Body of pancreas (tissue), 4 donors: ENCODE measurements around the gene ANKRD13C. TPM values are rescaled to one million over a fixed set of nuclear protein-coding genes. Genes with fewer than 3 reads are reported as not detected.

Source experiments
- ATAC-seq: fragments of 150-250 bp; one replicate; pipeline ENCODE4 v1.9.1; 2016
- DNase-seq, 4 donors: peaks; one replicate each; pipeline ENCODE4 v3.0.0-alpha.2; 2019
- H3K27ac ChIP-seq, 4 donors: fragments of 200-600 bp; sonication (generic); 1 replicate in 3 of 4; 2 replicates in 1 of 4; pipeline versions ENCODE4 v1.5.1 to v1.6.1; 2016 to 2019; ENCODE audit warnings: mild to moderate bottlenecking in 1 of 4, mixed read lengths in 1 of 4, moderate library complexity in 1 of 4
- H3K27me3 ChIP-seq, 2 donors: fragments of 200-600 bp; sonication (generic); one replicate each; pipeline ENCODE4 v1.6.0; 2016; ENCODE audit warnings: mild to moderate bottlenecking in 1 of 2
- H3K36me3 ChIP-seq, 2 donors: fragments of 200-600 bp; sonication (generic); replicated peaks in 1 of 2; 2 replicates each; pipeline ENCODE4 v1.5.1; 2016; ENCODE audit warnings: low read depth in 2 of 2; ENCODE audit not compliant: insufficient read depth in 1 of 2
- H3K4me1 ChIP-seq: fragments of 200-600 bp; sonication (generic); one replicate; pipeline ENCODE4 v1.6.0; 2016
- H3K4me3 ChIP-seq, 2 donors: fragments of 200-600 bp; sonication (generic); 1 replicate in 1 of 2; 2 replicates in 1 of 2; pipeline ENCODE4 v1.5.1; 2016 to 2019
- H3K9me3 ChIP-seq, 3 donors: fragments of 200-600 bp; sonication (generic); 1 replicate in 2 of 3; 2 replicates in 1 of 3; pipeline ENCODE4 v1.5.1; 2016
- CTCF ChIP-seq, 7 experiments: fragments of 450-650 bp in 4 of 7; fragments of 200-600 bp in 3 of 7; sonication (generic) in 3 of 7; IDR thresholded peaks; one replicate each; pipeline ENCODE4 v1.5.1; 2016 to 2019; ENCODE audit warnings: antibody characterized with exemption in 7 of 7
- POLR2A ChIP-seq, 3 donors: fragments of 450-650 bp; IDR thresholded peaks; one replicate each; pipeline ENCODE4 v1.6.1; 2016; ENCODE audit warnings: antibody characterized with exemption in 3 of 3, mild to moderate bottlenecking in 2 of 3
- WGBS, 2 donors: methylation state at CpG; one replicate each; pipeline ENCODE4 v1.1.5; 2017; 5-methylcytosine and 5-hydroxymethylcytosine counted together
- intact Hi-C: fragments of 100-400 bp; cut with DNase I; formaldehyde crosslinking; loops from one replicate; pipeline ENCODE4 v1.15.1; 2023
- total RNA-seq, 2 donors: library from RNA; depleted of rRNA; stranded (reverse); fragments of >200 nt; gene quantifications; one replicate each; pipeline ENCODE4 v1.1.0, GENCODE V29; 2016

The ANKRD13C gene
- total RNA-seq, 2 donors from 2014 or later, result 13.7 to 21.8 TPM

- peak in 1 of 4 donors; percentile 10 for DNase-seq
- no peaks in the 10 kb centered on the region for H3K27me3 ChIP-seq
- 51 to 61% methylated on average over 5 of the region's 5 CpGs for WGBS, 2 donors
These were observed 5.8 kb upstream of the ANKRD13C start for GRCh38 chr1:70360321-70360720.

GRCh38 chr1:70358921-70359564 is 4.5 kb upstream of the ANKRD13C start:
- DNase-seq (no peak), ATAC-seq (no peak)
- Histone ChIP-seq H3K36me3 (no peaks in the 10 kb centered on the region), H3K9me3 (no peaks in the 10 kb centered on the region), H3K27me3 (no peaks in the 10 kb centered on the region), H3K27ac (no peak overlapping the region), H3K4me1 (peaks cover 8% of the 10 kb centered on the region), H3K4me3 (no peak overlapping the region)
- intact Hi-C loops, result no loop called here
- 88 to 89% methylated on average over 7 of the region's 7 CpGs for WGBS, 2 donors
- TF ChIP-seq POLR2A (IDR thresholded peaks at IDR 0.05) (no peak), CTCF (IDR thresholded peaks at IDR 0.05) (no peak)

More at GRCh38 chr1:70360321-70360720, 5.8 kb upstream of the ANKRD13C start:
- ATAC-seq, result no peak
- no peaks in the 10 kb centered on the region for H3K9me3 ChIP-seq
- H3K27ac ChIP-seq, result no peak overlapping the region
- H3K4me1 ChIP-seq, result peaks cover 7% of the 10 kb centered on the region
- H3K36me3 ChIP-seq, result no peaks in the 10 kb centered on the region
- H3K4me3 ChIP-seq, result no peak overlapping the region
- no peak for TF ChIP-seq CTCF (IDR thresholded peaks at IDR 0.05)
- TF ChIP-seq POLR2A (IDR thresholded peaks at IDR 0.05), result no peak
- intact Hi-C loops, result no loop called here

DNA sequence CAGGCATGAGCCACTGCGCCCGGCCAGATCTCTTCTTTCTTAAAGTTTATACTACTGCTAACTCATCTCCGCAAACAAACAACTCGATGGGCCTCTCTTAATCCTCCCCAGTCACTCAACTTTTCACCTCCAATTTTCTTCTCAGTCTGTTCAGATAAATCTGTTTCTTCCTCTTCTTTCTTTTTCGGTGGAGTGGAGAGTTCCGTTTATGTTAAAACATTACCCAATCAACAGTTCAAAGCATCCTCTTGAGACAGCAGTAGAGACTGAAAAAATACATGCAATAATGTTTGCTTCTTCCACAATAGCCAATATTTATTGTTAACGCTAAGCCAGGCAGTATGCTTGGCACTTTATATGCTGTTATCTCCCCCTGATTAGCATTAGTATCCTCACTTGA is 1.4 kb upstream of the ANKRD13C start:
- Histone ChIP-seq H3K4me1 (peaks cover 26% of the 10 kb centered on the region), H3K36me3 (no peaks in the 10 kb centered on the region), H3K27me3 (no peaks in the 10 kb centered on the region), H3K9me3 (no peaks in the 10 kb centered on the region), H3K27ac (no peak overlapping the region), H3K4me3 (no peak overlapping the region)
- 60 to 70% methylated on average over 7 of the region's 7 CpGs for WGBS, 2 donors
- ATAC-seq, result no peak
- no peak for DNase-seq
- intact Hi-C loops, result no loop called here
- TF ChIP-seq CTCF (IDR thresholded peaks at IDR 0.05) (no peak), POLR2A (IDR thresholded peaks at IDR 0.05) (no peak)

DNA sequence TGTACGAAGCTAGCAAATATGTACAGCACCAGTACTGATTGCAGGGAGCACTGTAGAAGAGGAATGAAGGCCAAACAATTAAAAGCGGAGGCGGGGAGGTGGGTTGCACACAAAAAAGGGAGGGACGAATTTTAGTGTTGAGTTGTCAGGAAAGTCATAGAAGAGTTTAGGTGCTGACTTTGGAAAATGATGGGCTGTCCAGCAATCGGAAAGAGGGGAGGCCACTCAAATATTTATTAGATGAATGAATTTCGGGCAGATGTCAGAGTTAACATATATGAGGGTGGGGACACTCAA is 537 bp upstream of the ANKRD13C start:
- ATAC-seq (no peak), DNase-seq (no peak)
- no peaks in the 10 kb centered on the region for H3K9me3 ChIP-seq
- H3K36me3 ChIP-seq, result no peaks in the 10 kb centered on the region
- TF ChIP-seq POLR2A (IDR thresholded peaks at IDR 0.05) (no peak), CTCF (IDR thresholded peaks at IDR 0.05) (no peak)
- peak overlapping the region; percentile 94 to 96 for H3K4me3 ChIP-seq
- H3K27me3 ChIP-seq, result no peaks in the 10 kb centered on the region
- peak overlapping the region; percentile 74 to 95 (median 90) for H3K27ac ChIP-seq
- H3K4me1 ChIP-seq, result peaks cover 30% of the 10 kb centered on the region
- intact Hi-C loops, result no loop called here
- WGBS, 2 donors, result 44 to 57% methylated on average over 6 of the region's 6 CpGs
